ENCODE measurements around the gene RASD2.
A peak's percentile ranks its signal among the peaks of the same experiment; 100 is the strongest.

RASD2 gene

DNA sequence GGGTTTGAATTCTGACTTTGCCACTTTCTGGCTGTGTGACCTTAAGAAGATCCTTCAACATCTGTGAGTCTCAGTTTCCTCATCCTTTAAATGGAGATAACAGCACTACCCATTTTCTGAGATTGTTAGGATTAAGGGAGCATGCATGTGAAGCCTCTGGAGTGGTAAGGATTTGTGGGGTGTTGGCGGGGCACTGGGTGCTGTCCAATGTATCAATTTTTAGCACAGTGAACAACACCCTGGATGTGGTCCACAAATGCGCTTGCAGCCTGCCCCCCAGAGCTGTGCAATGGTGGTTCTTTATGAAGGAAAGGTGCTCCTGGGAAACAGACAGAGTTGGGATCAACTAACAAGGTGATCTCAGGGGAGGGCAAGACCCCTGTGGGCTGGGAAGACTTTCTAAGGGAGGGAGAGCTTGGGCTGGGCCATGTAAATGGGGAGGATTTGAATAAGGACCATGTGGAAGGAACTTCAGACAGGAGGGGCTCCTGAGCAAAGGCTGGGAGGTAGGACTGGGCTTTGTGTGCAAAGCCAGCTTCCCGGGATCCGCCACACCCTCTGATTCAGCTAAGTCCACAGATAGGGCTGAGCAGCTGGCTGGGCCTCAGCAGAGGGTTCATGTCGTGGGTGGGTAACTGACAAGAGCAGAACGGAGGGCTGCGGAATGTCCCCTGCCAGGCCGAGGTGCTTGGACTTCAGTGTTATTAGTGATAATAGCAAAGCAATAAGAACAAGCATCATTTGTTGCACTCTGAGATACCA is 22.7 kb upstream of the RASD2 start:
- DNase-seq (ENCODE audit: low spot score) (no peak), FAIRE-seq (no peak)

DNA sequence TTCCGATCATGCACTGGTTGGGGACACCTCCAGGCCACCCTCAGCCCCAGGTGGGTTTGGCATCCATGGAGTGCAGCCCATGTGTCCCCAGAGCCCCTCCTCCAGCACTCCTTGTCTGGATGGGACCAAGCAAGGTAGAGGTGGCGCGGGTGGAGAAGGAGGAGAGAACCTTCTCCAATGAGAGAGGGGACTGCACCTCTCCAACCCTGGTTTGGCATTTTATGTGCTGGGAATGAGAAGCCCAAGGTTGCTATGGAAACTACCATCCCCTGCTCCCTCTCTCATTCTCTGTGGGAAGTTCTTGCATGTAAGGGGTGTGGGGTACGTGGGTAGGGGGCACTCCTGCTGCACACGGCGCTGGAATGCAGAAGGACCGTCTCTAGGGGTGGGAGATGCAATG is 21.8 kb upstream of the RASD2 start:
- no peak for FAIRE-seq
- no peak for DNase-seq (ENCODE audit: low spot score)

DNA sequence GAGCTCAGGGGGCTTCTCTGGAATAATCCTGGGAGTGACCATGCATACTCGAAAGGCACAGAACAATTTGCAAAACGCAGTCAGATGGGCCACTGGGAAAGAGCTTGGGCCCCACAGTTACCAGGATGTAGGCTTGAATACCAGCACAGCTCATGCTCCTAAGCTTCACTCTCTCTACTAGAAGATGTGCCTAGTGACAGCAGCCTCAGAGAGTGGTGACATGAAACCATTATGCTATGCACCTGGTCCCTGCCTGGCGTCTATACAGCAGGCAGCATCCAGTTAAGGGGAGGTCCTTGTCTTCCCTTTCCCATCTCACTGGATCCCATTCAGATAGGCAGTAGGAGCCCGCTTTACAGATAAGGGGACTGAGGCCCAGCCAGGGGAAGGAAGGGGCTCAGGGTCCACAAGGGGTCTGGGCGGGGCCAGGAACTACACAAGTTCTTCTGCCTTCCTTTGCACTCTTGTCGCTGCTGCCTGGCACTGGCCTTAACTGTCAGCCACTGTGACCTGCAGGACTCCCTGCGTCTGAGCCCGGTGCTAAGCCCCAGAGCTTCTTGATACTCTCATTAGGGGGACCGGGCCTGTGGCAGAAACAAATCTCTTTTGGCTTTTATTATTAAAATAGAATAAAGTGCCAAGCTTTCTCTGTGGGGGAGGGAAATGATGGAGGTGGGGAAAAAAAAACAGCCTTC is 21.2 kb upstream of the RASD2 start:
- FAIRE-seq (no peak), DNase-seq (ENCODE audit: low spot score) (no peak)

DNA sequence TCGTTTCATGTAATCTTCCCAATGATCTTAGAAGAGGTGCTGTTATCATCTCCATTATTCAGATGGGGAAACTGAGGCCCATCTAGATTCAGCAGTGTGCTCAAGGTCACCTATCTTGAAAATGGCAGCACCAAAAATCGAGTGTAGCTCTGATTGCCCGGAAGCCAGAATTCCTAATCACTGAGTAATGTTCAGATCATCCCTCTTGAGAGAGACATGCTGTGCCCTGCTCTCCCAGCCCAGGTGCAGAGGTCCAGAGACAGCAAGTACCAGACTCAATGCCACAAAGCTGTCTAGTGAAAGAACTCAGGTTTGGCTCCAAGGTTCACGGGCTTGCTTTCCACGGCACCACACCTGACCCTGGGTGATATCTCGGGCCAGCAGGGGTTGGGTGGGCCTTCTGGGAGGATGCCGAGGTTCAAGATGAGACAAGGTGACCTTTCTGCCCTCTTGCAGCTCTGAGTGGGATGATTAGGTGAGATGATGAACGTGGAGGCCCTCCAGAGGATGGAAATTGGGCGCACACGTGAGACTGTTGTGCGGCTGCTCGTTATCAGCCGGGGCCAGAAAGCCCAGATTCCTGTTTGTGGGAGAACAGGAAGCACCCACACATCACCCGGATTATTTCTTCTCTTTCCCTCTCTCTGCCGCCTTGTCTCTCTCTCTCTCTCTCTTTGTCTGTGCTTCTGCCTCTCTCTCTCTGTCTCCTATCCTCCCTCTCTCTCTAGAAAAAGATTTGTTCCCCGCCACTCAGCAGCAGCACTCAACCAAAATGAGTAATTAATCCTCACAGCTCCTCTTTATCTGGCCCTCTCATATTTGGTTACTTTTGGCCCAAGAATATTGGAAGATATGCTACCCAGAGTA is 19.0 kb upstream of the RASD2 start:
- DNase-seq (ENCODE audit: low spot score), result no peak
- no peak for FAIRE-seq

DNA sequence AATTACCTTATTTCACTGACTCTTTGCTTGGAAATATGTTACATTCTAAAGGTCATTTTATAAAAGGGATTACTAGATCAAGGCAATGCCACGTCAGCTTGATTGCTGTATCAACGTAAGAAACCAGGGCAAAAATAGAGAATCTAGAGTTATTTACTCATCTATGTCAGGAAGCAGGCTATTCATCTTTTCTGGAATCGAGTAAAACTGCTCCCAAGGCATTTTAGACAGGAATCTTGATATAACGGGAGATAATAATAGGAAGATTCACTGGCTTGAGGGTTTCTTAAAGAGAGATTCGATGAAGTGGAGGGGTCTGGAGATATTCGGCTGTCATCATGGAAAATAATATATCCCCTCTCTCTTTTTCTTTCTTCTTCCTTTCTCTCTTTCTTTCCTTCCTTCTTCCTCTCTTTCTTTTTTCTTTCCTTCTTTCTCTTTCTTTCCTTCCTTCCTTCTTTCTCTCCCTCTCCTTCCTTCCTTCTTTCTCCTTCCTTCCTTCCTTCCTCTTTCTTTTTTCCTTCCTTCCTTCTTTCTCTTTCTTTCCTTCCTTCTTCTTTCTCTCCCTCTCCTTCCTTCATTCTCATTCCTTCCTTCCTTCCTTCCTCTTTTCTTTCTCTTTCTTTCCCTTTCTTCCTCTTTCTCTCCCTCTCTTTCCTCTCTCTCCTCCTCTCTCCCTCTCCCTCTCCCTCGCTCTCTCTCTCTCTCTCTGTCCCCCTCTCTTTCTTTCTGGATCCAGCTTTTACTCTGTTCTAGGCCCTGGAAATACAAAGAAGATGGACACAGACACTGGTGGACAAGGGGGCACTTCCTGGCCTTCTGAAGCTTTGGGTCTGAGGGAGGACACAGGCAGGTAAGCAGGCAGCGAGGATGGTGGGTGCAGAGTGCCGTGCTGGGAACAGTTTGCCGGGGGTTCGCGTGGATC is 18.1 kb upstream of the RASD2 start:
- peak; percentile 17 for FAIRE-seq

DNA sequence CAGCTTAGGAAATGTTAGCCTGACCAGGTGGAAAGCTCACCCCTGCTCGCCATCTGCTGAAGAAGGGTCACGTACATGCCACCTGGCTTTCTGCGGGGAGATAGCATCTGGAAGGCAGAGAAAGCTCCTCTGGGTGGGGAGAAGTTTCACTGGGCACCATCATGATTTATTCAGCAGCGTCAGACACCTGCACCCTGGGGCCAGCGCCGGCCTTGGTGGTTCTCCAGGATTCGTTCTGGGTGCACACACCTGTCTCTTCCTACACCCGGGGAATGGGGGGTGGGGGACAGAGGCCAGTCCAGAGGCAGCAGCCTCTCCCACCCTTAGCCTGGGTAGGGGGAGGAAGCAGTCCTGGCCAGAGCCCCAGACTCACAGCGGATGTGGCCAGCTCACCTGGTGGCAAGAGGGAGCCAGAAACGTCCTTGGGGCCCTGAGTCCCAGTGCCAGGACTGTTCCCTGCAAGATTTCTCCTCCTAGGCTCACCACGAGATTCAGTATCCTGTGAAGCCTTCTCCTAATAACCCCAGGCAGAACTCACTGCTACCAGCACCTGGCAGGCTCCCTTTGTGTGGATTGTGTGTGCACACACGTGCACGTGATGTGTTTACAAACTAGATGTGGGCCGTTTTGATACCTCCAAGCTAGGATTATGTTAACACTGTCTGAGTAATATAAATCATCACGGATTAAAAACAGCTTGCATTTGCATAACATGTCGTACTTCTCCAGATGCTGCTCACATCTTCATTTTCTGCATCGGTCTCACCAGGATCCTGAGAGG is 17.3 kb upstream of the RASD2 start:
- FAIRE-seq, result no peak
- DNase-seq (ENCODE audit: low spot score), result no peak

More for the DNA sequence above, 18.1 kb upstream of the RASD2 start:
- DNase-seq (ENCODE audit: low spot score), result no peak

DNA sequence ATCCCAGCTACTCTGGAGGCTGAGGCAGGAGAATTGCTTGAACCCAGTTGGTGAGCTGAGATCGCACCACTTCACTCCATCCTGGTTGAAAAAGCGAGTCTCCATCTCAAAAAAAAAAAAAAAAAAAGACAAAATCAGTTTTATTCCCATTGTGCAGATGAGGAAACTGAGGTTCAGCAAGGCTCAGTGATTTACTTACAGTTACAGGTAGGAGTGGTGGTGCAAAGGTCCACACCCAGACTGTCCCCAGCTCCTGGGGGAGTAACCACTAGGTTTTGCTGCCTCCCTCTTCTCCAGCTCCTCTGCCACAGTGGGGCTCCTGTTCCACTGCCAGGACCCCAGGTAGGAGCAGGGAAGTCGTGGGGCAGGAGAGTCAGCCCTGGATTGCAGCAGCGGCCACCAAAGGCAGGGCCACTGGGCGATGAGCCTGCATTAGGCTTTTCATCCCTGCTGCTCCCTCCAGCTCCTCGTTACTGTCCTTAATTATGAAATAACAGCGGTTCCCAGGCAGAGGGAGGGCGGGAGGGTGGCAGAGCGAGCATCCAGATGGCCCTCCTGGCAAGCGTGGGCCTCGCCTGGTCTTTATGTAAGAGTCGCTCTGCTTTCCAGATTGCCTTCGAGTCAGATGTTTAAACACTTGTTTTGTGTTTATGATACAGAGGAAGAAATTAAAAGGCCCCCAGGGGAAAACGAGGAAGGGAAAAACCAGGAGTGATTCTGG is 15.5 kb upstream of the RASD2 start:
- no peak for DNase-seq (ENCODE audit: low spot score)
- no peak for FAIRE-seq

DNA sequence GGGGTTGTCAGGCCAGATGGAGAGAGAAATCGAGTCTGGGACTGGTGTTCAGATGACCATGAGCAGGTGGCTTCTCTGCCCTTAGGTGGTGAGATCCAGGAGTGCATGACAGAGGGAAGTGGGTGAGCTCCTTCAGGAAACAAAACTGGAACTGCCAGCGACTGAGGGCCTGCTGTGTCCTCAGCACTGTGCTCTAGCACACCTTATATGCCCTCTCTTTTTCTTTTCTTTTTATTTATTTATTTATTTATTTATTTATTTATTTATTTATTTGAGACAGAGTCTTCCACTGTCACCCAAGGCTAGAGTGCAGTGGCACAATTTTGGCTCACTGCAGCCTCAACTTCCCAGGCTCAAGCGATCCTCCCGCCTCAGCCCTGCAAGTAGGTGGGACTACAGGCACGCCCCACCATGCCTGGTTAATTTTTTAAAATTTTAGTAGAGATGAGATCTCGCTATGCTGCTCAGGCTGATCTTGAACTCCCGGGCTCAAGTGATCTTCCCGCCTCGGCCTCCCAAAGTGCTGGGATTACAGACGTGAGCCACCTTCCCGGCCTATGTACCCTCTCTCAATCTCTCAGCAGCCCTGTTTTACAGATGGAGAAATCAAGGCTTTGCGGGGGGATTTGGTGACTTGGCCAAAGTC is 14.8 kb upstream of the RASD2 start:
- FAIRE-seq, result no peak
- no peak for DNase-seq (ENCODE audit: low spot score)

DNA sequence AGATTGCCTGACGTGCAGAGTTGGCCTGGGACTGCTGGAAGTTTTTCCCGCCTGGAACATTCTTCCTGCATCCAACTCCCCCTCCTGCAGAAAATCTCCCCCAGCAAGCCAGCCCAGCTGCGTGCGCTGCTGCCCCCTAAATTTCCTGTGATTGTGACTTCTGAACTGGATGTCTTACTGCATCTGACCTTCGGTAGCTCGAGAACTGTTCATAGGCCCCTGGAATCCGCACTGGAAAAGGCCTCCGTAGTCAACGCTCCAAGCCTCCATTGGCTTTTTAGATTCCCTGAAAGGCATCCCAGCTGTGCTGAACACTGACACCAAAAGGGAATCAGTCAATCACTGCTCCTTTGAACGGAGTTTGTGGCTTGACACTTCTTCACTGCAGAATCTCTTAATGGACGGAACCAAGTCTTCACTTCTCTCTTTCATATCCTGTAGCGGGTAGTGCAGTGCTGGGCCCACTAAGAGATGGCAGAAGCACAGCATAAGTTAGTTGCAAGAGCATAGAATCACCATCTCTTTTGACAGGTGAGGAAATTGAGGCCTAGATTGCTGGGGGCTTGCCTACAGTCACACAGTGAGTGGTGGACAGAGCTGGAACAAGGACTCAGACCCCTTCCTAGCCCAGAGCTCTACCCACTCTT is 14.2 kb upstream of the RASD2 start:
- FAIRE-seq, result peak; percentile 5
- no peak for DNase-seq (ENCODE audit: low spot score)

DNA sequence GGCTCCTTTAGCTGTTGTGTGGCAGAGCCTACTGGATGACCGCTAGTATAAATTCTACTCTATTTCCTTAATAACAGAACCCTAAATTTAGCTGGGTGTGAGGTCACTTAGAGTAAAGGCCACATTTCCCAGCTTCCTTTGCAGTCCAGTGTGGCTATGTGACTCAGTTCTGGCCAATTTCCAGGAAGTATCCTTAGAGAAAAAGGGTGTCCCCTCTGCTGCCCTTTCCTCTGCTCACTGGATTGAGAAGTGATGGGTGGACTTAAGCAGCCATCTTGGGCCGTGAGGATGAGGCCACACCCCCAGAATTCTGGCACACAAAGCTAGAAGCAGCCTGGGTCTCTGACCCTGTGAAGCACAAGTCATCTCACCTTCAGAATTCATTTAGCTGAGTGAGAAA is 11.7 kb upstream of the RASD2 start:
- DNase-seq (ENCODE audit: low spot score), result no peak
- no peak for FAIRE-seq

DNA sequence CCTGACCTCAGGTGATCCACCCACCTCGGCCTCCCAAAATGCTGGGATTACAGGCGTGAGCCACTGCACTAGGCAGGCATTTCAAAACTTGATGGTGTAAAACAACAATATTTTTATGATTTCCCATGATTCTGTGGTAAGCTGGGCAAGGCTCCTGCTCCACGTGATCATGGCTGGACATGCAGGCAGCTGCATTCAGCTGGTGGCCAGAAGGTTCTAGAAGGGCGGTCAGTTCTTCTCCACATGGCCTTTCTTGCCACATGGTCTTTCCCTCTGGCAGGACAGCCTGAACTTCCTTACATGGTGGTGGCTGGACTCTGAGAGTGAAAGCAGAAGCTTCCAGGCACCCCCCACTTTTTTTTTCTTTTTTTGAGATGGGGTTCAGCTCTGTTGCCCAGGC is 9.9 kb upstream of the RASD2 start:
- no peak for FAIRE-seq
- no peak for DNase-seq (ENCODE audit: low spot score)

DNA sequence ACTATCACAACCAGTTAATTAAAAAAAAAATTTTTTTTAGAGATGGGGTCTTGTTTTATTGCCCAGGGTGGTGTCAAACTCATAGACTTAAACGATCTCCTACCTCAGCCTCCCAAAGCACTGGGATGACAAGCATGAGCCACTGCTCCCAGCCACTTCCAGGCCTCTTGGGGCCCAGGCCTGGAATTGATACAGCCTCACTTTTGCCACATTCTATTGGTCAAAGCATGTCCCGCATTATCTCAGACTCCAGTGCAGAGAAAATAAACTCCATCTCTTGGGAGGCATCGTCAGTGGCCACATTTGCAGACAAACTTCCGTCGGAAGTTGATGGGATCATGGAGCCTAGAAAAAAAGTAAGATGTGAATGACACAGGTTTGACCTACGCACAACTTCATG is 9.4 kb upstream of the RASD2 start:
- FAIRE-seq (no peak), DNase-seq (ENCODE audit: low spot score) (no peak)

DNA sequence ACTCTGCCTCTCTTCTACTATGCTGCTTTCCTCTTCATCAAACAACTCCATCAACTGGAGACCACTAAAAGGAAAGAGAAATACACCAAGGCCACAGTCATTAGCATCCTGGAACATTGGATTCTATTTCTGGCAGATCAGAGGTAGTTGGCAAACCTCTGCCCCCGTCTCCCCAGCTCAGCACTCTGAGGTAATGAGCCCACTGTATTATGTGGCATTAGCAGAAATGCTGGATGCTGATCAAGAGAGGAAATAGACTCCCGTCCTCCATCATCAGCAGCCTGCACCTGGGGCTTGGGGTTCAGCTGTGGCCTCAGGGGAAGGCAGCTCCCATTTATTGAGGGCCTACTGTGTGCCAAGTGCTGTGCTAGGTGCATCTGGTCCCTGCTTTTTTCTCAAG is 9.0 kb upstream of the RASD2 start:
- FAIRE-seq (no peak), DNase-seq (ENCODE audit: low spot score) (no peak)

DNA sequence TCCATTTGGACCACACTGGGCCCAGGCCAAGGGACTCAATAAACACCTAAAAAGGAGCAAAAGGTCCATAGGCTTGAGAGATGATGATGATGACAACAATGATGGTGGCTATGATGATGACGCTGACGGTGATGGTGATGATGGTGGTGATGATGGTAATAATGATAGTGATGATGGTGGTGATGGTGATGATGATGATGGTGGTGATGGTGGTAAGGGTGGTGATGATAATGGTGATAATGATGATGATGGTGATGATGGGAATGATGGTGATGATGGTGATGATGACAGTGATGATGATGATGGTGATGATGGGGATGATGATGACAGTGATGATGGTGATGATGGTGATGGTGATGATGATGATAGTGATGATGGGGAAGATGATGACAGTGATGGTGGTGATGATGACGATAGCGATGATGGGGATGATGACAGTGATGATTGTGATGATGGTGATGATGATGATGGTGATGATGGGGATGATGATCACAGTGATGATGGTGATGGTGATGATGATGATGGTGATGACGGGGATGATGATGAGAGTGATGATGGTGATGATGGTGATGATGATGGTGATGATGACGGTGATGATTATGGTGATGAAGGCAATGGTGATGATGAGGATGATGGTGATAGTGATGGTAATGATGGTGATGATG is 7.1 kb upstream of the RASD2 start:
- FAIRE-seq (peak; percentile 100), DNase-seq (ENCODE audit: low spot score) (no peak)

DNA sequence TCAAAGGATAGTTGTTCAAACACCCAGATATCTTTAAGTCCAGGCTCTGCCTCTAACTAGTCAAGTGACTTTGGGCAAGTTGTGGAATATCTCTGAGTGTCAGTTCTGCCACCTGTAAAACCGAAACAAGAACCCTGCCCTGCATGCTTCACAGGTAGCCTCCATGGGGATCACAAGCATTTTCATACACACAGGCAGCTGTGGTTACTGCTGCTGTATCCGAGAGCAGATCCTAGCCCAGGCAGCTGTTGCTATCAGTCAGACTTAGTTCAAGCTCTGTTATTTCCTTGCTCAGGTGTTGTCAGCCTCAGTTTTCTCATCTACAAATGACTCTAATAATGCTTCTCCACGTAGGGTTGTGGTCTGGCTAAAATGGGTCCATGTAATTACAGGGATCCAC is 6.5 kb upstream of the RASD2 start:
- no peak for FAIRE-seq
- DNase-seq (ENCODE audit: low spot score), result no peak

DNA sequence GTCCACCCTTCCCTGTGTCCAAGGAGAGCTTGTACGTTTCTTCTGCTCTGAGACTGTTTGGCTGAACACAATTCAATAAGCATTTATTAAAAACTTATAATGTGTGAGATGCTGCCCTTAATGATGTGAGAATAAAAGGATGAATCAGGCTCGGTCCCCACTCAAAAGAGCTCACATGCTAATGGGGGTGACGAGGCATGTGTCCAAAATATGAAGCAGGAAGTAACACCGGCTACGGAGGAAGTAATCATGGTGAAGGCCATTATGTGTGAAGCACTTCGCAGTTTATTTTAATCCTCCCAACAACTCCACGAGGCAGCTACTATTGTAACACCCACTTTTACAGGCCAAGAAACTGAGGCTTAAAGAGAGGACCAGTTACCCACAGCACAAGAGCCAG is 3.4 kb upstream of the RASD2 start:
- FAIRE-seq (no peak), DNase-seq (ENCODE audit: low spot score) (no peak)

DNA sequence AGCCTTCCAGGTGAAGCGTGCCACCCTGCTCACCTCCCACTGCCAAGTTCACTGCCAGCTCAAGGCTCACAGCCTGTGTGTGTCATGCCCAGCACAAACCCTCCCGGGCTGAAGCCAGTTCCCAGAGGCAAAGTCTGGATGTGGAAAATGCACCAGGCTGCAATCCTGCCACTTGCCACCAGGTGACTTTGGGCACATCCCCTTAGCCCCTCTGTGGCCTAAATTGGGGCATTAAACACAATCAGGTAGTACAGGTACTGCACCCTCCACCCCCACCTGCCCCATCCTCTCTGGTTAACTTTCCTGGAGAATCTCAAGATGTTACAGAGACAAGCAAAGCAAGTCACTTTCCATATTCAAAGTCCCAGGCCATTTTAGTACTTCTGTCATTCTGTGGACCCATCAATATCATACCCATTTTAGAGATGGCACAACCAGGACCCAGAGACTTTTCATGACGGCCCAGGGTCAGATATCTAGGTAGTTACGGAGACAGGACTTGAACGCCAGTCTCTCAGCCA is 1.8 kb upstream of the RASD2 start:
- peak; percentile 66 for DNase-seq (ENCODE audit: low spot score)
- FAIRE-seq, result peak; percentile 96

DNA sequence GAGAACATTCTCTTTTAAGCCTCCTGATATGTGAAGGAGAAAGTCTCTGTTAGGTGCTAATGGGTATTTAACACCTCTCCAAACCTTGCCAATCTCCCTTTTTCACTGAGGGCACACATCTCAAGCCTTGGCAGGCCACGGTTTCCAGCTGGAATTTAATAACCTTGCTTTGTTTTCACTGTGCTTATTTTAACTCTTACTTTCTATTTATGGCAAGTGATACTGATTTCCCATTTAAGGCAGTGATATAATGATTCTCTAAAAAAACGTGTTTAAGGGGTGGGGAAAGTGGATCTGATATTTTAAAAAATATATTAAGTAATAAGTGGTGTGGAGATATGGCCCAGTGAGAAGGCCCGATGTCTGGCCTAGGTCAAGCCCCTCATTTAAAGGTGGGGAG is 1.1 kb upstream of the RASD2 start:
- FAIRE-seq, result peak; percentile 35
- DNase-seq (ENCODE audit: low spot score), result no peak

Data from urothelium cell line (cell line).